ENCODE measurements around the gene SUPT3H. TPM values are rescaled to one million over a fixed set of nuclear protein-coding genes. Genes with fewer than 3 reads are reported as not detected.

Gene SUPT3H
- total and polyA plus RNA-seq, 2 of the 13 experiments (the other 11 are each of a cell fraction or from before 2014, with no cell fraction given): 11.9 to 36.1 TPM

- intact Hi-C loops (cut with micrococcal nuclease; ENCODE audit: unreplicated experiment) (no loop called here), in situ Hi-C loops (cut with HindIII; ENCODE audit: extremely low pct_ligation_motif_present, low pct_unique_long_range_greater_than_20kb) (no loop called here)
- TF ChIP-seq FOXO1 (CRISPR knock-in tag; IDR thresholded peaks at IDR 0.05): no peak
- TF ChIP-seq DDIT3 (CRISPR knock-in tag; IDR thresholded peaks at IDR 0.05): no peak
- no peak for TF ChIP-seq ZNF761 (CRISPR knock-in tag; conservative IDR thresholded peaks at IDR 0.05)
- TF ChIP-seq PHF8 (CRISPR knock-in tag; IDR thresholded peaks at IDR 0.05): no peak
- TF ChIP-seq ZNF30 (CRISPR knock-in tag; IDR thresholded peaks at IDR 0.05): no peak
- TF ChIP-seq RXRB (CRISPR knock-in tag; IDR thresholded peaks at IDR 0.05; ENCODE audit: borderline replicate concordance): no peak
- no peaks in the 10 kb centered on the region for H3K27me3 ChIP-seq (ENCODE audit: control insufficient read depth in 1 of 2, insufficient read depth in 2 of 2, low read length in 2 of 2)
- DNase-seq (ENCODE audit: low spot score) (no peak), FAIRE-seq (no peak), ATAC-seq (no peak)
- ChIA-PET POLR2A (no interaction called here), CTCF (ENCODE audit: low intra/inter-chr PET ratio, low total read pairs) (no interaction called here)
- H2AFZ ChIP-seq (ENCODE audit: low read length): no peak overlapping the region
- peaks cover 33% of the 10 kb centered on the region for H3K4me1 ChIP-seq (ENCODE audit: insufficient read depth, low read length)
- no peaks in the 10 kb centered on the region for H3K79me2 ChIP-seq (ENCODE audit: insufficient read depth, low read length)
- no peaks in the 10 kb centered on the region for H3K36me3 ChIP-seq (replicated peaks in 1 of 2; ENCODE audit: control insufficient read depth in 1 of 2, insufficient read depth in 2 of 2, low read length in 2 of 2)
- H3K4me2 ChIP-seq (ENCODE audit: low read depth, low read length): no peak overlapping the region
- no peak overlapping the region for H3K4me3 ChIP-seq (replicated peaks in 1 of 3; ENCODE audit: insufficient read depth in 1 of 3, low read depth in 2 of 3, low read length in 3 of 3)
- no peak overlapping the region for H3K9ac ChIP-seq (ENCODE audit: insufficient read depth, low read depth, low read length)
- no peaks in the 10 kb centered on the region for H4K20me1 ChIP-seq (ENCODE audit: insufficient read depth, low read length)
- H3K27ac ChIP-seq (ENCODE audit: extremely low read length, insufficient read depth, low read length): no peak overlapping the region
- WGBS (ENCODE audit: low lambda C conversion rate): 88% methylated on average over 1 of the region's 1 CpG
- no TSS peak for BruUV-seq (replicated peaks)
- H3K9me3 ChIP-seq (ENCODE audit: low read length): no peaks in the 10 kb centered on the region
These were observed 332.5 kb downstream of the SUPT3H start for GRCh38 chr6:45045253-45045601.

- Histone ChIP-seq H2AFZ (ENCODE audit: low read length) (no peak overlapping the region), H3K9ac (ENCODE audit: insufficient read depth, low read depth, low read length) (no peak overlapping the region), H3K27me3 (ENCODE audit: control insufficient read depth in 1 of 2, insufficient read depth in 2 of 2, low read length in 2 of 2) (no peaks in the 10 kb centered on the region), H3K79me2 (ENCODE audit: insufficient read depth, low read length) (no peaks in the 10 kb centered on the region), H3K4me1 (ENCODE audit: insufficient read depth, low read length) (peaks cover 33% of the 10 kb centered on the region), H3K27ac (ENCODE audit: extremely low read length, insufficient read depth, low read length) (no peak overlapping the region), H3K4me3 (replicated peaks in 1 of 3; ENCODE audit: insufficient read depth in 1 of 3, low read depth in 2 of 3, low read length in 3 of 3) (no peak overlapping the region), H4K20me1 (ENCODE audit: insufficient read depth, low read length) (no peaks in the 10 kb centered on the region), H3K4me2 (ENCODE audit: low read depth, low read length) (peak overlapping the region; percentile 23; the same call in 1 of the 2 replicates), H3K36me3 (replicated peaks in 1 of 2; ENCODE audit: control insufficient read depth in 1 of 2, insufficient read depth in 2 of 2, low read length in 2 of 2) (no peaks in the 10 kb centered on the region), H3K9me3 (ENCODE audit: low read length) (no peaks in the 10 kb centered on the region)
- ATAC-seq (no peak), DNase-seq (ENCODE audit: low spot score) (no peak), FAIRE-seq (no peak)
- ChIA-PET CTCF (ENCODE audit: low intra/inter-chr PET ratio, low total read pairs) (no interaction called here), POLR2A (interaction anchor here (1.2 kb wide), 1 partner anchor 333 kb away, joined by 4 read pairs; the partner anchor contains the start of gene SUPT3H)
- BruUV-seq (replicated peaks): no TSS peak
- intact Hi-C loops (cut with micrococcal nuclease; ENCODE audit: unreplicated experiment): loop anchor here (5.0 kb wide), 1 partner anchor 153 kb away; no protein-coding TSS in a partner anchor
- TF ChIP-seq RARG (CRISPR knock-in tag; IDR thresholded peaks at IDR 0.05; ENCODE audit: low read depth) (no peak), KMT2A (CRISPR knock-in tag; IDR thresholded peaks at IDR 0.05) (no peak), ASH2L (IDR thresholded peaks at IDR 0.05; ENCODE audit: insufficient read length, low read depth, low read length) (peak; percentile 15)
- in situ Hi-C loops (cut with HindIII; ENCODE audit: extremely low pct_ligation_motif_present, low pct_unique_long_range_greater_than_20kb): no loop called here
- 96% methylated on average over 2 of the region's 2 CpGs for WGBS (ENCODE audit: low lambda C conversion rate)
These were observed 333.1 kb downstream of the SUPT3H start for GRCh38 chr6:45044510-45045252.

All from HepG2 (cell line).